Esophagus muscularis mucosa (tissue), 4 donors: ENCODE results near the gene GPC6.

Experiments
- CTCF ChIP-seq, 3 experiments: fragments of 200-600 bp in 2 of 3; fragments of 450-650 bp in 1 of 3; sonication (generic) in 2 of 3; IDR thresholded peaks; one replicate each; pipeline ENCODE4 v1.5.1; 2017 to 2019; ENCODE audit warnings: antibody characterized with exemption in 3 of 3, mild to moderate bottlenecking in 2 of 3, moderate library complexity in 1 of 3
- EP300 ChIP-seq: sonication (generic); formaldehyde crosslinking; IDR thresholded peaks from one replicate; pipeline ENCODE4 v1.6.1; 2017; ENCODE audit warnings: antibody characterized with exemption
- POLR2A ChIP-seq: fragments of 450-650 bp; IDR thresholded peaks from one replicate; pipeline ENCODE4 v1.6.1; 2017; ENCODE audit warnings: antibody characterized with exemption, moderate library complexity, mild to moderate bottlenecking, low read depth
- POLR2AphosphoS5 ChIP-seq, 2 donors: sonication (generic); formaldehyde crosslinking; IDR thresholded peaks; one replicate each; pipeline ENCODE4 v1.6.1; 2017; ENCODE audit warnings: antibody characterized with exemption in 2 of 2

GRCh38 chr13:94212196-94212595 lies 985.6 kb downstream of the GPC6 start:
- no peak for TF ChIP-seq CTCF (IDR thresholded peaks at IDR 0.05)
- no peak for TF ChIP-seq POLR2A
- TF ChIP-seq EP300 = no peak
- TF ChIP-seq POLR2AphosphoS5 (IDR thresholded peaks at IDR 0.05) = no peak
